ENCODE measurements around the gene PBX4. TPM values are rescaled to one million over a fixed set of nuclear protein-coding genes. Genes with fewer than 3 reads are reported as not detected.

PBX4 gene
- total and polyA plus RNA-seq, 10 of the 15 experiments (the other 5 are each of a cell fraction or from before 2014, with no cell fraction given), result 0.18 to 17.3 (median 4.2) TPM

DNA sequence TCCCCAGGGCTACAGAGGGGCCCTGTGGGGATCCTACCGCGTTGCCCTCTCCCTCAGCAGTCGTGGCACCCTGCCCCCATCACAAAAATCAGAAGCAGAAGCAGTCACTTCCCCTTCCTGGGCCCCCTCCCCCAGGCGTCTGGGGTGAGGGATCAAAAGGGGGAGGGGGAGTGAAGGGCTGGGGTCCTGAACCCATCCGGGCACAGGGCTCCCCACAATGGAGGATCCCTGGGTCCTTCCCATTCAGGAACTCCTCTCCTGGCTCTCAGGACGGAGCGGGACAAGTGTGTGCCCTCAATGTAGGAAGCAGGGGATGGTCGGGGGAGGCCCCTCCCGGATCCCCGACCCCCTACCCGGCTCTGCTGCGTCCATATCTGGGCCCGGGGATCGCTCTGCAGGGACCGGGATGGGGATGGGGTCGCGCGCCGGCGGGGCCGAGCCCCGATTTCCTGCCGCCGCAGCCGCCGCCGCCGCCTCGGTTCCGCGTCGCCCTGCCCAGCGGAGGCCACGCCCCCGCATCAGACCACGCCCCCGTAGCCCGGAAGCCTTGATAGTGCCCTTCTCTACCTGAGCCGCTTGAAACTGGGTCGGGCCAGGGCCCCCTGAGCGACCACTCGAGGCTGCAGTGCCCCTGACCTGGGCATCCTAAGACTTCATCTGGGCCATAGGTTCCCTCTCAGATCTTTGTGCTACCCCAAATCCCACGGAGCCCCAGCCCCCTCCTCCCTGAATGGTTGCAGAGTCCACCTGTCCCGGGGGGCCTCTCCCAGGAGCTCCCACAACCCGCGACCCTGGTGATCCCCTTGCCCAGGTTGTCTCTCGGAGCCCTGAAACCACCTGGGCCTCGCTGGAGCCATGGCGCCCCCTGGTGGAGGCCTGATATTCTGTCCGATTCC, 24.9 kb upstream of the PBX4 start, which contains the start of gene GMIP (continued):
- TF ChIP-seq, protein P1, sequence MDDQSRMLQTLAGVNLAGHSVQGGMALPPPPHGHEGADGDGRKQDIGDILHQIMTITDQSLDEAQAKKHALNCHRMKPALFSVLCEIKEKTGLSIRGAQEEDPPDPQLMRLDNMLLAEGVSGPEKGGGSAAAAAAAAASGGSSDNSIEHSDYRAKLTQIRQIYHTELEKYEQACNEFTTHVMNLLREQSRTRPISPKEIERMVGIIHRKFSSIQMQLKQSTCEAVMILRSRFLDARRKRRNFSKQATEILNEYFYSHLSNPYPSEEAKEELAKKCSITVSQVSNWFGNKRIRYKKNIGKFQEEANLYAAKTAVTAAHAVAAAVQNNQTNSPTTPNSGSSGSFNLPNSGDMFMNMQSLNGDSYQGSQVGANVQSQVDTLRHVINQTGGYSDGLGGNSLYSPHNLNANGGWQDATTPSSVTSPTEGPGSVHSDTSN (IDR thresholded peaks at IDR 0.05; ENCODE audit: insufficient replicate concordance, low read depth, low read length), result no peak
- no peak for TF ChIP-seq MYC (IDR thresholded peaks at IDR 0.05; ENCODE audit: insufficient read depth, insufficient read length, insufficient replicate concordance, low read length, severe bottlenecking)
- no peak for TF ChIP-seq ZNF384 (IDR thresholded peaks at IDR 0.05; ENCODE audit: borderline replicate concordance, low read depth, low read length)
- TF ChIP-seq TCF12 (IDR thresholded peaks at IDR 0.05; ENCODE audit: low read depth, low read length), result no peak
- TF ChIP-seq ZNF622 (IDR thresholded peaks at IDR 0.05), result no peak
- TF ChIP-seq, protein P2, sequence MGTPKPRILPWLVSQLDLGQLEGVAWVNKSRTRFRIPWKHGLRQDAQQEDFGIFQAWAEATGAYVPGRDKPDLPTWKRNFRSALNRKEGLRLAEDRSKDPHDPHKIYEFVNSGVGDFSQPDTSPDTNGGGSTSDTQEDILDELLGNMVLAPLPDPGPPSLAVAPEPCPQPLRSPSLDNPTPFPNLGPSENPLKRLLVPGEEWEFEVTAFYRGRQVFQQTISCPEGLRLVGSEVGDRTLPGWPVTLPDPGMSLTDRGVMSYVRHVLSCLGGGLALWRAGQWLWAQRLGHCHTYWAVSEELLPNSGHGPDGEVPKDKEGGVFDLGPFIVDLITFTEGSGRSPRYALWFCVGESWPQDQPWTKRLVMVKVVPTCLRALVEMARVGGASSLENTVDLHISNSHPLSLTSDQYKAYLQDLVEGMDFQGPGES (IDR thresholded peaks at IDR 0.05), result no peak
- no peak for TF ChIP-seq SMAD1 (IDR thresholded peaks at IDR 0.05; ENCODE audit: low read depth, partially characterized antibody)
- TF ChIP-seq, protein P3, sequence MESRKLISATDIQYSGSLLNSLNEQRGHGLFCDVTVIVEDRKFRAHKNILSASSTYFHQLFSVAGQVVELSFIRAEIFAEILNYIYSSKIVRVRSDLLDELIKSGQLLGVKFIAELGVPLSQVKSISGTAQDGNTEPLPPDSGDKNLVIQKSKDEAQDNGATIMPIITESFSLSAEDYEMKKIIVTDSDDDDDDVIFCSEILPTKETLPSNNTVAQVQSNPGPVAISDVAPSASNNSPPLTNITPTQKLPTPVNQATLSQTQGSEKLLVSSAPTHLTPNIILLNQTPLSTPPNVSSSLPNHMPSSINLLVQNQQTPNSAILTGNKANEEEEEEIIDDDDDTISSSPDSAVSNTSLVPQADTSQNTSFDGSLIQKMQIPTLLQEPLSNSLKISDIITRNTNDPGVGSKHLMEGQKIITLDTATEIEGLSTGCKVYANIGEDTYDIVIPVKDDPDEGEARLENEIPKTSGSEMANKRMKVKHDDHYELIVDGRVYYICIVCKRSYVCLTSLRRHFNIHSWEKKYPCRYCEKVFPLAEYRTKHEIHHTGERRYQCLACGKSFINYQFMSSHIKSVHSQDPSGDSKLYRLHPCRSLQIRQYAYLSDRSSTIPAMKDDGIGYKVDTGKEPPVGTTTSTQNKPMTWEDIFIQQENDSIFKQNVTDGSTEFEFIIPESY (IDR thresholded peaks at IDR 0.05), result no peak
- no peak for TF ChIP-seq SIN3A (IDR thresholded peaks at IDR 0.05; ENCODE audit: low read depth, low read length)
- TF ChIP-seq MEF2B (IDR thresholded peaks at IDR 0.05; ENCODE audit: partially characterized antibody, poor library complexity, severe bottlenecking), result peak; percentile 59
- TF ChIP-seq, protein P4, sequence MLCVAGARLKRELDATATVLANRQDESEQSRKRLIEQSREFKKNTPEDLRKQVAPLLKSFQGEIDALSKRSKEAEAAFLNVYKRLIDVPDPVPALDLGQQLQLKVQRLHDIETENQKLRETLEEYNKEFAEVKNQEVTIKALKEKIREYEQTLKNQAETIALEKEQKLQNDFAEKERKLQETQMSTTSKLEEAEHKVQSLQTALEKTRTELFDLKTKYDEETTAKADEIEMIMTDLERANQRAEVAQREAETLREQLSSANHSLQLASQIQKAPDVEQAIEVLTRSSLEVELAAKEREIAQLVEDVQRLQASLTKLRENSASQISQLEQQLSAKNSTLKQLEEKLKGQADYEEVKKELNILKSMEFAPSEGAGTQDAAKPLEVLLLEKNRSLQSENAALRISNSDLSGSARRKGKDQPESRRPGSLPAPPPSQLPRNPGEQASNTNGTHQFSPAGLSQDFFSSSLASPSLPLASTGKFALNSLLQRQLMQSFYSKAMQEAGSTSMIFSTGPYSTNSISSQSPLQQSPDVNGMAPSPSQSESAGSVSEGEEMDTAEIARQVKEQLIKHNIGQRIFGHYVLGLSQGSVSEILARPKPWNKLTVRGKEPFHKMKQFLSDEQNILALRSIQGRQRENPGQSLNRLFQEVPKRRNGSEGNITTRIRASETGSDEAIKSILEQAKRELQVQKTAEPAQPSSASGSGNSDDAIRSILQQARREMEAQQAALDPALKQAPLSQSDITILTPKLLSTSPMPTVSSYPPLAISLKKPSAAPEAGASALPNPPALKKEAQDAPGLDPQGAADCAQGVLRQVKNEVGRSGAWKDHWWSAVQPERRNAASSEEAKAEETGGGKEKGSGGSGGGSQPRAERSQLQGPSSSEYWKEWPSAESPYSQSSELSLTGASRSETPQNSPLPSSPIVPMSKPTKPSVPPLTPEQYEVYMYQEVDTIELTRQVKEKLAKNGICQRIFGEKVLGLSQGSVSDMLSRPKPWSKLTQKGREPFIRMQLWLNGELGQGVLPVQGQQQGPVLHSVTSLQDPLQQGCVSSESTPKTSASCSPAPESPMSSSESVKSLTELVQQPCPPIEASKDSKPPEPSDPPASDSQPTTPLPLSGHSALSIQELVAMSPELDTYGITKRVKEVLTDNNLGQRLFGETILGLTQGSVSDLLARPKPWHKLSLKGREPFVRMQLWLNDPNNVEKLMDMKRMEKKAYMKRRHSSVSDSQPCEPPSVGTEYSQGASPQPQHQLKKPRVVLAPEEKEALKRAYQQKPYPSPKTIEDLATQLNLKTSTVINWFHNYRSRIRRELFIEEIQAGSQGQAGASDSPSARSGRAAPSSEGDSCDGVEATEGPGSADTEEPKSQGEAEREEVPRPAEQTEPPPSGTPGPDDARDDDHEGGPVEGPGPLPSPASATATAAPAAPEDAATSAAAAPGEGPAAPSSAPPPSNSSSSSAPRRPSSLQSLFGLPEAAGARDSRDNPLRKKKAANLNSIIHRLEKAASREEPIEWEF (IDR thresholded peaks at IDR 0.05; ENCODE audit: insufficient replicate concordance, low read depth, low read length), result no peak
- TF ChIP-seq SREBF1 (IDR thresholded peaks at IDR 0.05; ENCODE audit: low read length), result no peak
- TF ChIP-seq, protein P5, sequence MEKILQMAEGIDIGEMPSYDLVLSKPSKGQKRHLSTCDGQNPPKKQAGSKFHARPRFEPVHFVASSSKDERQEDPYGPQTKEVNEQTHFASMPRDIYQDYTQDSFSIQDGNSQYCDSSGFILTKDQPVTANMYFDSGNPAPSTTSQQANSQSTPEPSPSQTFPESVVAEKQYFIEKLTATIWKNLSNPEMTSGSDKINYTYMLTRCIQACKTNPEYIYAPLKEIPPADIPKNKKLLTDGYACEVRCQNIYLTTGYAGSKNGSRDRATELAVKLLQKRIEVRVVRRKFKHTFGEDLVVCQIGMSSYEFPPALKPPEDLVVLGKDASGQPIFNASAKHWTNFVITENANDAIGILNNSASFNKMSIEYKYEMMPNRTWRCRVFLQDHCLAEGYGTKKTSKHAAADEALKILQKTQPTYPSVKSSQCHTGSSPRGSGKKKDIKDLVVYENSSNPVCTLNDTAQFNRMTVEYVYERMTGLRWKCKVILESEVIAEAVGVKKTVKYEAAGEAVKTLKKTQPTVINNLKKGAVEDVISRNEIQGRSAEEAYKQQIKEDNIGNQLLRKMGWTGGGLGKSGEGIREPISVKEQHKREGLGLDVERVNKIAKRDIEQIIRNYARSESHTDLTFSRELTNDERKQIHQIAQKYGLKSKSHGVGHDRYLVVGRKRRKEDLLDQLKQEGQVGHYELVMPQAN (conservative IDR thresholded peaks at IDR 0.05), result peak; percentile 56
- peak; percentile 39; the same call in 1 of the 2 replicates for TF ChIP-seq RB1 (IDR thresholded peaks at IDR 0.05; ENCODE audit: borderline replicate concordance)
- 0 out of 2 replicates have a peak, but pooled peaks have one; percentile 34 for TF ChIP-seq TARDBP (IDR thresholded peaks at IDR 0.05; ENCODE audit: borderline replicate concordance)
- TF ChIP-seq YY1 (IDR thresholded peaks at IDR 0.05; ENCODE audit: low read depth, low read length), result peak; percentile 42; the same call in 1 of the 2 replicates
